Embryonic facial prominence (tissue), 1 donor: ENCODE data around the gene D2HGDH.

Source experiments
- DNase-seq: peaks from one replicate; pipeline ENCODE4 v3.0.0-alpha.2; 2016; ENCODE audit errors: extremely low spot score

D2HGDH gene

DNA sequence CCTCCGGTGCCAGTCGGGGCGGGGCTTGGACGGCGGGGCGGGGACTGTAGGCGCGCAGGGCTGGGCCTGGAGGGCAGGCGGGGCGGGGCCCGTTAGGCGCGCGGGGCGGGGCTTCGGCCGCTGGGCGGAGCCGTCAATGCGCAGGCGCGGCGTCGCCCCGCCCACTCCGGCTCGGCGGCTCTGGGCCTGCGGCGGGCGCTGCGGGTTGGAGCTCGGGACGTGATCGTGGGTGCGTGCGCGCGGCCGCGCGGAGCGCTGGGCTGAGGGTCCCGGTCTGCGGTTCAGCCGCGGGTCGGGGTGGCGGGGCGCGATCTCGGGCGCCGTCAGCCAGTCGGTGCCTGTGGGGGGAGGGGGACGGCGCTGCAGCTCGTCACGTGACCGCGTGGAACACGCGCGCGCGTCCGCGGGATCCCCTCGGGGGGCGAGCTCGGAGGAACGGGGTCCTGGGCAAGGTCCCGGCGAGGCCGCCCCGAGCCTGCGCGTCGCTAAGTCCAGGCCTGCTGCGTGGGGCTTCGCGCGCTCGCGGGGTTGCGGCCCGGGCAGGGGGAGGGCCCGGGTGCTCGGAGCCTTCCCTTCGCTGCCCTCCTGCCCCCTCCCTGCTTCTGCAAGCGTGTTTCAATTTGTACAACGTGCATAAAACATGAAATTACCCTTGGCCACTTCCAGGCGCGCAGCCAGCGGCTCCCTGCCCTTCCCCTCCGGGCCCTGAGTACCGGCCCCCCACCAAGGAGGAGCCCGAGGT is at the start of gene D2HGDH:
Gene D2HGDH, plus strand, starts transcription at position 164 of the 742 bp plus-strand sequence. CDS start 595 bp downstream, outside the sequence.
- peak; percentile 74 for DNase-seq

GRCh38 chr2:241686324-241686649 is 48.1 kb upstream of the D2HGDH start:
- DNase-seq, result no peak

DNA sequence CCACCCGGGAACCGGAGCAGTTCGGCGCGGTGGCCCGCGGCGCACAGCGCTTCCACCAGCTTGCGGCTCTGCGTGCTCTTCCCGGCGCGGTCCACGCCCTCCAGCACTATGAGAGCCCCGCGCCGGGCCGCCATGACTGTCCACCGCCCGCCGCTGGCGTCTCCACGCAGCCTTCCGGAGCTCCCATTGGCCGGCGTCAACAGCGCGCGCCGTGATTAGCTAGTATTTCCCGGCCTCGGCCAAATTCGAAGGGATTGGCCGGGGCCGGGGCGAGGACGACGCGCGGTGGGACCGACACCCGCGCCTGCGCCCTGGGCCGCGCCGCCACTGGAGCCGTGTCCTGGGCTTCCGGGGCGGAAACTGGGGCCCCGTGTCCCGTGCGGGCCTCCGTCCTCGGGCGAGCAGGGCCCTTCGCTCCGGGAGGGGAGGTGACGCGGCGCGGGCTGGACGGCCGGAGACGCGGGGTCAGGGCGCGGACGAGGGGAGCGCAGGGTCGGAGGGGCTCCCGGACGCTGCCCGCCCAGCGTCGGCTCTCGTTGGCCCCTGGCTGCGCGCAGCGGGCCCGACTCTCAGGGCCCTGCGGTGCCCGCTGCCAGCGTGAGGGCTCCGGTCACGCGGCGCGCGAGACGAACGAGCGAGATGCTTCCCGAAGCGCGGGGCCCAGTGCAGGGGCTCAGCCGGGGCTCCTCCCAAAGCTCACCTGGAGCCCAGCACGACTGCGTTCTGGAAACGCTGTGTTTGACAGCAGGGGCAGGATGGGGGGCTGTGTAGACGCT is 47.6 kb upstream of the D2HGDH start, which contains the start of gene DTYMK:
Gene DTYMK, minus strand, starts transcription at position 166 of the 776 bp plus-strand sequence. Its CDS starts 32 bp downstream, at position 134.
- DNase-seq, result peak; percentile 93

DNA sequence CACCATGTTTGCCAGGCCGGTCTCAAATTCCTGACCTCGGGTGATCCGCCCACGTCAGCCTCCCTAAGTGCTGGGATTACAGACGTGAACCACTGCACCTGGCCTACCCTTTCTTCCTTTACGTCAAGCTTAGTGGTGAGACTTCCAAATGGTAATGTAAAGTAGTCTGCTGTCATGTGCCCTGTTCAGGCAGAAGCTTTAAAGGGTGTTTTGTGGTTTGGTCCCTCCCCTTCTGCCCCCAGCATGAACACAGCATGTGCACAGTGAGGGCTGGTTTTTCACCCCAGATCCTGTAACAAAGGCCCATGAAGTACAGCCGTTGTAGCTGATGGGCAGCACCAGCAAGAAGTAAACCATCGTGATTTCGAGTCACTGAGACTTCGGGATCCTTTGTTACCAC is 45.1 kb upstream of the D2HGDH start:
- no peak for DNase-seq

- no peak for DNase-seq
Observed at GRCh38 chr2:241690202-241690717, 44.2 kb upstream of the D2HGDH start.

DNA sequence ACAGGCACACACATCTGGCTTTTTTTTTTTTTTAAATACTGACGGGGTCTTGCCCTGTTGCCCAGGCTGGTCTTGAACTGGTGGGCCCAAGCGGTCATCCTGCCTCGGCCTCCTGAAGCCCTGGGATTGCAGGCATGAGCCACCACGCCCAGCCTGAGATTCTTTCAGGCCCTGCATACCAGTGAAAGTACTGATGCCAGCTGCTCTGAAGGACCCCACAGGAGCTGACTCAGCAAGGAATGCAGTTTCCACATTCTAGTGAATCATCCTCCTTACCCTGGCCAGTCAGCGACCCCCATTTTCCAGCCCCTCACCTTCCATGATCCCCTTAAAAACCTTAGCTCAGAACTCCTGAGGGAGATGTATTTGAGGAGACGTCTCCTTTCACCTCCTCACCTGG is 42.0 kb upstream of the D2HGDH start:
- no peak for DNase-seq

- DNase-seq, result no peak
Observed at GRCh38 chr2:241695651-241696050, 38.8 kb upstream of the D2HGDH start.

DNA sequence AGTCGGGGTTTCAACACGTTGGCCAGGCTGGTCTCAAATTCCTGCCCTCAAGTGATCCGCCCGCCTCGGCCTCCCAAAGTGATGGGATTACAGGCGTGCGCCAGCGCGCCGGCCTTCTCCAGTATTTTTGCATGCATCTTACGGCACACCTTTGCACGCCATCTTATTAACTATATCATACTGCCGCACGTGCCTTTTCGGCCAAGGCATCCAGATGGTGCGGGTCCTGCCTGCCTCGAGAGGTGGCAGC is 33.4 kb upstream of the D2HGDH start:
- no peak for DNase-seq

- peak; percentile 81 for DNase-seq
Observed at GRCh38 chr2:241701399-241702154, 32.9 kb upstream of the D2HGDH start, which contains the start of gene ING5. Gene ING5 (plus strand): TSS chr2:241702039. CDS start chr2:241702066, 27 bp downstream.

DNA sequence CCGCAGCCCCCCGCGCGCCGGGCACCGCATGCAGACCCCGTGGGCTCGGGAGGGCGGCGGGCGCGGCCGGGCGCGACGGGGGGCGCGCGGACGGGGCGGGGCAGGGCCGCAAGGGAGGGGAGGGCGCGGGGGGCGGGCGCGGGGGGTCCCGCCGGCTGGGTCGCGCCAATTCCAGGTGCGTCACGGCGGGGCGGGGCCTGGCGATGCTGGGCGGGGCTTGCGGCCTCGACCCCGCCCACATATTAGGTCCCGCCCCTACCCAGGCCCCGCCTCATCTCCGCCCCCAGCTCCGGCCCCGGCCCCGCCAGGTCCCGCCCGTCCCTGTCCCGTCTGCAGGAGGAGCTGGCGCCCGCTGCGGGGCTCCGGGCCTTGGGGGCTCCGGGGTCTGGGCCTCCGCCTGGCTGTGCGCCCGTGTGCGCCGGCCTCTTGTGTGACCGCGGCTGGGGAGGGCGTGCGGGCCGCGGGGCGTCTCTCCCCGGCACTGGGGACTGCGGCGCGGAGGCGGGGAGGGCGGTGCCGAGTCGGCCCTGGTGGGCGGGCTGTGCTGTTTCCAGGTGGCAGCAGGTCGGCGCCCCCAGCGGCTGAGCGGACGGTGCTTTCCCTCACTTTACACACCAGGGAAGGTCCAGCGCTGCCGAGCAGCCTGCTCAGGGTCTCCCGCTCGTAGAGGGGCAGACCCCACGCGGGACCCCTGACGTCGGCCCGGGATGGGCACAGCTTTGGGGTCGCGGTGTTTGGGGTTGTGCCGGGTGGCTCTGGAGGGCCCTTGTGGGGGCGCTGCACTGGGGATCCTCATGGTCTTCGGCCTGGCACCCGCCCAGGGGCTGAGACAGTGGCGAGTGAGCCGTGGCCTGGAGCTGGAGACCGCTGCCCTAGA is 32.0 kb upstream of the D2HGDH start:
- peak; percentile 74 for DNase-seq

GRCh38 chr2:241703032-241703604 is 31.3 kb upstream of the D2HGDH start:
- no peak for DNase-seq

- DNase-seq, result no peak
Observed at GRCh38 chr2:241706537-241706936, 27.9 kb upstream of the D2HGDH start.

- DNase-seq, result no peak
Observed at GRCh38 chr2:241708879-241709278, 25.6 kb upstream of the D2HGDH start.

GRCh38 chr2:241719093-241719492 is 15.3 kb upstream of the D2HGDH start:
- no peak for DNase-seq

- DNase-seq, result no peak
Observed at GRCh38 chr2:241720099-241720498, 14.3 kb upstream of the D2HGDH start.

- no peak for DNase-seq
Observed at GRCh38 chr2:241720560-241720959, 13.9 kb upstream of the D2HGDH start.

- no peak for DNase-seq
Observed at GRCh38 chr2:241721852-241722251, 12.6 kb upstream of the D2HGDH start.

- DNase-seq, result no peak
Observed at GRCh38 chr2:241722896-241723454, 11.5 kb upstream of the D2HGDH start.

DNA sequence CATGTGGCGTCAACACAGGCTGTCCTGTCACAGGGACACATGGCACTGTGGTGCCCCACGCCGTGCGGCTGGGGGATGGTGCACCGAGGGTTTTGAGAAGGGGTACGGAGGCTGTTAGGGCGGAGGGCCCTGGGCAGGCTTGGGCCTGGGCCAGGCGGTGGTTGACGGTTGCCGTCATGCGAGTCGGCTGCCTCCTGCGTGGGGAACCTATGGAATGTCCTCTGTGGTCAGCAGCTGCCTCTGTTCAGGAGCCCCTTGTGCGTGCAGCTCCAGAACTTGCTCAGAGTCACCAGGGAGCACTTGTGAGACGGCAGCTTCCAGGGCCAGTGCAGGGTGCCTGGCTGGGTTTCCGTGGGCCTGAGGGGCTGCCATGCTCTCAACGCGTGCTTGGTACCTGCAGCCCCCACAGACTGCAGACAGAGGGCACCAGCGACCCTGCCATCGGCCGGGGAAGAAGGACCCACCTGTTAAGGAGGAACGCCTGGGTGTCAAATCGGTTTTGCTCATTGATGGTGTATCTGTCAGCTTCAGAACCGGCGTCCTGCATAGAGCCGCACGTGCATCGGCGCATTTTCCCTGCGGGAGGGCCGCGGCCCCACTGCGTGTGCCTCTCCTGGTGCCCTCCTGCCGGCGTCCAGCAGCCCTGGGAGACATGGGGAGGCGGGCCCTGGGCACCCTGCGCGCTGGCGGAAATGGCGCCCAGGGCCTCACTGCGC is 10.0 kb upstream of the D2HGDH start:
- no peak for DNase-seq
